Kidney capillary endothelial cell (primary cell): ENCODE data around the gene LRRC14B.
A peak's percentile ranks its signal among the peaks of the same experiment; 100 is the strongest.

Source experiments
- DNase-seq: peaks from one replicate; pipeline ENCODE4 v3.0.0-alpha.2; 2018; ENCODE audit warnings: low spot score

Gene LRRC14B

GRCh38 chr5:191036-191948, at the start of gene LRRC14B:
LRRC14B (plus strand) TSS chr5:191495; CDS start chr5:191539, 44 bp downstream.
- no peak for DNase-seq

DNA sequence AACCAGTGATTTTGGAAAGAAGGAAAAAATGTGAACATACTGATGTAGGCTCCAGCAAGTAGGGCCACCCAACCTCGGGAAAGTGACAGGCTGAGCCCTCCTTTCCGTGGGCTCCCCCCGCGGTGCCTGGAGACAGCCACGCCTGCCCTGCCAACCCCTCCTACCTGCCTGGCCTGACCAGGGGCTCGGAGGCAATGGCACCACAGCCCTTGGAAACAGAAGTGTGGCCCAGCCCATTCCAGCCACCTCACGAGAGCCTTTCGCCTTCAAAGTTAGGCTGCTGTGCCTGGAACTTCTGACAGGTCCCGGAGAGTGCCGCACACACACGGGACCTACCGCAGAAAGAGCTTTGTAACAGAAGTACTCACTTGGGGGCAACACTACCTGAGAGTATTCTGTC, 49.5 kb upstream of the LRRC14B start:
- no peak for DNase-seq

GRCh38 chr5:142246-142810, 49.0 kb upstream of the LRRC14B start:
- no peak for DNase-seq

DNA sequence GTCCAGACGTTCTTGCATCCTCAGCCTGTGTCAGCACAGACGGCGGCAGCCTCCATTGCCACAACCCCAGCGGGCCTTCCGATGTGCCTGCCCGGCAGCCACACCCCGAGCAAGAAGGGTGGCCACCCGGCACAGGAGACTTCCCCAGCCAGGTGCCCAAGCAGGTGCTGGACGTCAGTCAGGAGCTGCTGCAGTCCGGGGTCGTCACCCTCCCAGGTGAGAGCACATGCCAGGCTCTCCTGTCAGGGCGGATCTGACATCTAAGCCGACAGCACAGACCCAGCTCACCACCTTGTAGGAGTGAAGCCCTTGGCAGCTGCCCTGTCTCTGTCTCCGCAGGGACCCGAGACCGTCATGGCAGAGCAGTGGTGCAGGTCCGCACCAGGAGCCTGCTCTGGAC, 48.3 kb upstream of the LRRC14B start:
- no peak for DNase-seq

DNA sequence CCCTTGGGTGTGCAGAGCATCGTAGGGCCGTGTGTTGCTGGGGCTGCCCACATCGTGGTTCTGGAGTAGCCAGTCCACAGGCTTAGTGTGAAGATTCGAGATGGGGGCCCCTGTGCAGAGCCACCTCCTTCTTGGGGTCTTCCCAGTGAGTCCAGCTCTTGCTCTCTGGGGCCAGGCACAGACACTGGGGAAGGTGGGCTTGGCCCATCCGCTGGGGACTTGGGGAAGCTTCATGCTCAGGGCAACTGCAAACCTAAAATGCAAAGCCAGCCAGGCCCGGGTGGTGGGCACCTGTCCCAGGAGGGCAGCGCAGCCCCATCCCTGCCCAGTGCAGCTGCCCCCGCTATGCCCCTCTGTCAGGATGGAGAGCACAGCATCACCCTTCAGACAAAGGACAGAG, 46.4 kb upstream of the LRRC14B start:
- no peak for DNase-seq

DNA sequence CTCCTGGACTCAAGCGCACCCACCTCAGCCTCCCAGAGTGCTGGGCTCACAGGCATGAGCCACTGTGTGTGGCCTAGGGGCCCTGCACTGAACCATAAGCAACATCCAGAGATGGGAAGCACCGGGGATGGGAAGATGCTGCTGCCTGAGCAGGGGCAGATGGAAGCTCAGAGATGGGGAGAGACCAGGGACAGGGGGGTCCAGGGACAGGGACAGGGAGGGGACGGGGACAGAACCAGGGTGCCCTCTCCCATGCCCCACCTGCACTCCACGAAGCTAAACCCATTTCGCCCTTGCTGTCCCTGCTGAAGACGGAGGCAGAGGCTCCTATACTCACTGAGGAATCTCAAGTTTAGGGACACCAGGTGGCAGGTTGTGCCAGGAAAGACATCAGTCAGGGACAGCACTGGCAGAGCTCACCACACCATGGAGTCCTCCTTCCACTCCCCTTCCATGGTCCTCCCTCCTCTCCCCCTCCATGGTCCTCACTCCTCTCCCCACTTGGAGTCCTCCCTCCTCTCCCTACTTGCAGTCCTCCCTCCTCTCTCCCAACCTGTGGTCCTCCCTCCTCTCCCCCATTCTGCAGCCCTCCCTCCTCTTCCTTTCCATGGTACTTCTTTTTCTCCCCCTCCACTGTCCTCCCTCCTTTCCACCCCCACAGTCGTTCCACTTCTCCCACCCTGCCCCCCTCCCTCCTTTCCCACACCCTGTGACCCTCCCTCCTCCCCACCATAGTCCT, 45.5 kb upstream of the LRRC14B start:
- no peak for DNase-seq

DNA sequence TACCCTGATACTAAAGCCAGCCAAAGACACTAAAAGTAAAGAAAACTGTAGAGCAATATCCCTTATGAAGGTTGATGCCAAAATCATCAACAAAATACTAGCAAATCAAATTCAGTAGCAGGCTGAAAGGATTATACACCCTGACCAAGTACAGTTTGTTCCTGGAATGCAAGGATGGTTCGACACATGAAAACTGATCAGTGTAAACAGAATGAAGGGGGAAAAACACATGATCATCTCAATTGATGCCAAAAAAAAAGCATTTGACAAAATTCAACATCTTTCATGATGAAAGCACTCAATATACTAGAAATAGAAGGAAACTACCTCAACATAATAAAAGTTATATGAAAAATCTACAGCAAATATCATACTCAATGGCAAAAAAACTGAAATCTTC, 43.5 kb upstream of the LRRC14B start:
- DNase-seq: no peak

DNA sequence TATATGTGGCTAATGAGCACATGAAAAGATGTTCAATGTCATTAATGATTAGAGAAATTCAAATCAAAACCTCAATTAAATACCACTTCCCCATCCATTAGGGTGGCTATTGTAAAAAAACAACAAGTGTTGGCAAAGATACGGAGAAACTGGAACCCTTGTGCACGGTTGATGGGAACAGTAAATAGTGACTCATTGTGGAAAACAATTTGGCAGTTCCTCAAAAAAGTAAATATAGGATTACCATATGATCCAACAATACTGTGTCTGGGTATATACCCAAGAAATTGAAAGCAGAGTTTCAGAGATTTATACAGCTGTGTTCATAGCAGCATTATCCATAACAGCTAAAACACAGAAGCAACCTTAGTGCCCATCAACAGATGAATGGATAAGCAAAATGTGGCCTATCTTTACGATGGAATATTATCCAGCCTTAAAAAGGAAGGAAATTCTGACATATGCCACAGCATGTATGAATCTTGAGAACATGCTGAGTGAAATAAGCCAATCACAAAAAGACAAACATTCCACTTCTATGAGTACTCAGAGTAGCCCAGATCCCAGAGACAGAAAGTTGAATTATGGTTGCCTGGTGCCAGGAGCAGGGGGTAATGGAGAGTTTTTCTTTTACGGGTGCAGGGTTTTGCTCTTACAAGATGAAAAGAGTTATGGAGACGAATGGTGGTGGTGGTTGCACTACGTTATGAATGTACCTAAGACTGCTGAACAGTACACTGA, 41.4 kb upstream of the LRRC14B start:
- DNase-seq: no peak

- no peak for DNase-seq
Measured at GRCh38 chr5:150746-151145, 40.5 kb upstream of the LRRC14B start.

- no peak for DNase-seq
Measured at GRCh38 chr5:152077-152476, 39.2 kb upstream of the LRRC14B start.

DNA sequence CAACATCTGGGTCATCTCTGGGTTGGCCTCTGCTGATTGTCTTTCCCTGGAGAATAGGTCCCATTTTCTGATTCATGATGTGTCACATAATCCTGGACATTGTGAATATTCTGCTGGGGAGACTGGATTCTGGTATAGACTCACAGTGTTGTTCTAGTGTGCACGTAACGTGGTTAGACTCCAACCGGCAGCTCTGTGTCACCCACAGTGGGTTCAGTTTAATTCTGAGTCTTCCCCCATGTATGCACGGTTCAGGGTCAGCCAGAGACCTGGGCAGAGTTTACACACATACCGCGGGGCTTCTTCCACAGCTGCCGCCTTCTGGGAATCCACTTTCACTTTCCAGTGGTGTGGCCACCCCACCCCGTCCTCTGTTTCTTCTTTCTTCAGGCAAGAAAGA, 38.0 kb upstream of the LRRC14B start:
- peak; percentile 22 for DNase-seq

- no peak for DNase-seq
Measured at GRCh38 chr5:154236-154635, 37.1 kb upstream of the LRRC14B start.

DNA sequence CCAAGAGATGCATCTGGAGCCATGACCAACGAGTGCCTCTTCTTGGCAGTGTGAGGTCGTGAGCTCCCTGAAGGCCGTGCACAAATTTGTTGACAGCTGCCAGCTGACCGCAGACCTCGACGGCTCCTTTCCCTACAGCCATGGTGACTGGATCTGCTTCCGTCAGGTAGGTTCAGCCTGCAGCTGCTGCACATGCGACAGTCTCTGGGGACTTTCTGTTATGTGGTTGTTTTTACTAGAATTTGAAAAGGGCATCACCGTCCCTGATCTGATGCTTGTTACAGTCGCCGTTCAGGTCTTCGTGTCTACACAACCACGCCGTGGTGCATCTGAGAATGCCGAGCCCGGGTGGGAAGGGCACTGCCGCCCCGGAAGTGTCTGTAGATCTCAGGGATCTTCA, 36.5 kb upstream of the LRRC14B start:
- no peak for DNase-seq

- DNase-seq: no peak
Measured at GRCh38 chr5:155651-156410, 35.5 kb upstream of the LRRC14B start.

GRCh38 chr5:156411-157072, 34.8 kb upstream of the LRRC14B start:
- DNase-seq: no peak

DNA sequence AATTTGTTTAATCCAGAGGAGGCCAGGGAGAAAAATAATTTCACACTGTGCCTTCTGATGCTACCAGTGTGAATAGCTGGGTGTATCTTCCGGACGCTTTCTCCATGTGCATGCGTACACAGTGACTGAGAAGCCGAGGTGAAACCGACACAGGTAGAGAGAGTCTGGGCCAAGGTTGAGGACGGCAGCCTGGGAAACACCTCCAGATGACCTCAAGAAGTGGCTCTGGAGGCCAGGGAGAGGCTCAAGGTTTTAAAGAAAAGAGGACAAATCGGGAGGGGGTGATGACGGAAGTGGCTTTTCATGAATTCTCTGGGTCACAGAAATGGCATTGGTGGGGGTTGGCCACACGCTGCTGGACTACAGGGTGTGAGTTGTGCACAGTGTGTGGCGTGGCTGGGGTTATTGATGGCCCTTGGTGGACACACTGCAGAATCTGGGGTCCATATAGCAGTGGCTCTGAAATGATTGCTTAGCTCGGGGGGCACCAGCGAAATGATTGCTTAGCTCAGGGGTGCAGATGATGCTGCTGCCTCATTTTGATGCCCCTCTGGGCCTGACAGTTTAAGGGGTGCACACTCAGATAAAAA, 34.1 kb upstream of the LRRC14B start:
- no peak for DNase-seq

DNA sequence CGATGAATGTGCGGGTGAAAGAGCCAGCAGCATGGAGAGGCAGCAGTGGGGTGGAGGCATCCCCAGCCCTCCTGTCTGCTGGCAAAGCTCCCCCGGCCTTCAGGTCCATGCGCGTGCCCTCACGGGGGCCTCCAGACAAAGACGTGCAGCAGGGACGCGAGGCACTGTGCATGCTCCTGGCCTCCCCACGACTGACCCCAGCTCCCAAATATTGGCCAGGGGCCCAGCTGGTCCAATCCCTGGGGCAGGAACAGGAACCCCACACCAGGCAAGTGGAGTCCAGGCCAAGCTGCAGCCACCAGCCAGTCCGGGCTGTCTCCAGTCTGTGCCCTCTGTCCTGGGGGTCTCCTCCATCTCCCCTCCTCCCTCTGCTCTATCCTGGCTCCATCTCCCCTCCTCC, 33.5 kb upstream of the LRRC14B start:
- DNase-seq: no peak

DNA sequence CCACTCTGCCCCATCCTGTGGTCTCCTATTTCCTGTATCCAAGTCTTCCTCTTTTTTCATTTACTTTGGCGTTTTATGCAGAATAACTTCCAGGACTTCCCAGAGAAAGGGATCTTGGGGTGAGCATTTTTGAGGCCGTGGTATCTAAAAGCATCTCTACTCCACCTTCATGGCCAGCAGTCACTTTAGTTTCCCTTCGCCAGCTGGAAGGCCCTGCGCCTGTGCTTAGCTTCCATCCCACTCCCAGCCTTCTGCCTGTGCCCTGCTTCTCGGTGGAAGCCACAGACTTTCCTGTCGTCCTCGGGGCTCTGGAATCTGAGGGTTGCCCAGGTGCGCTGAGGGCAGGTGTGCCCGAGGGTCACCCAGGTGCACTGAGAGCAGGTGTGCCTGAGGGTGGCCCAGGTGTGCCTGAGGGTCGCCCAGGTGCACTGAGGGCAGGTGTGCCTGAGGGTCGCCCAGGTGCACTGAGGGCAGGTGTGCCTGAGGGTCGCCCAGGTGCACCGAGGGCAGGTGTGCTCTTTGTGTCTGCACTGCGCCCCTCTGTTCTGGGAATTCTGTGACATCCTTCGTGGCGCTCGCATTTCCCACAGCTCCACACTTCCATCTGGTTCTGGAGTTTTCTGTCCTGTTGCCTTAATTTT, 32.4 kb upstream of the LRRC14B start:
- DNase-seq: no peak

- DNase-seq: no peak
Measured at GRCh38 chr5:159448-160172, 31.7 kb upstream of the LRRC14B start.

DNA sequence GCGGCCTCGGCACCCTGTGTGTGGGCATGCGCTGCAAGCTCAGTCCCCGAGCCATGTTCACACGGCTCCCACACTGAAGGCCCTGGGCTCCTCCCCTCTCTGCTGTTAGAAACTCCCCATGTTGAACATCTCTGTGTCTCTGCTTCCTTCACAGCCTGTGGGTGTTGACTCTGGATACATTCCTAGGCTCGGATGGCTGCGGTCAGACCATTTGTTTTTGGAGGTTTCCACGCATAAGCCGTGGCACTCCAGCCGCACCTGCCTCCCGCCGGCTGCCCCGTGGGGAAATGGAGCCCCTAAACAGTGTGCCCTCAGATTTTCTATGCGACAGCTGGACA, 31.2 kb upstream of the LRRC14B start:
- no peak for DNase-seq
